HG03520 (cell line): ENCODE results near the gene ANKFN1.

Source experiments
- ATAC-seq: cut with Tn5 transposase; IDR thresholded peaks from one replicate; pipeline ENCODE4 v1.9.1; 2021; ENCODE audit warnings: mild to moderate bottlenecking, moderate library complexity; ENCODE audit not compliant: unreplicated experiment

ANKFN1 gene

GRCh38 chr17:56548661-56549060 lies 395.4 kb downstream of the ANKFN1 start:
- no peak for ATAC-seq

- ATAC-seq, result no peak
Observed at GRCh38 chr17:56549501-56549900, 396.2 kb downstream of the ANKFN1 start.

- no peak for ATAC-seq
Observed at GRCh38 chr17:56557682-56558081, 404.4 kb downstream of the ANKFN1 start.

- ATAC-seq, result no peak
Observed at GRCh38 chr17:56558088-56558487, 404.8 kb downstream of the ANKFN1 start.
